HG03558 (cell line): ENCODE data around the gene CASK.
"Not testable (repeated sequence)": the region's sequence is repeated elsewhere in the genome, so short reads cannot be mapped to it uniquely, and the experiment has no call there.

ENCODE experiments used
- ATAC-seq: cut with Tn5 transposase; IDR thresholded peaks from one replicate; pipeline ENCODE4 v1.9.1; 2021; ENCODE audit warnings: moderate number of reproducible peaks; ENCODE audit not compliant: unreplicated experiment; ENCODE audit errors: extremely low read depth

CASK gene

DNA sequence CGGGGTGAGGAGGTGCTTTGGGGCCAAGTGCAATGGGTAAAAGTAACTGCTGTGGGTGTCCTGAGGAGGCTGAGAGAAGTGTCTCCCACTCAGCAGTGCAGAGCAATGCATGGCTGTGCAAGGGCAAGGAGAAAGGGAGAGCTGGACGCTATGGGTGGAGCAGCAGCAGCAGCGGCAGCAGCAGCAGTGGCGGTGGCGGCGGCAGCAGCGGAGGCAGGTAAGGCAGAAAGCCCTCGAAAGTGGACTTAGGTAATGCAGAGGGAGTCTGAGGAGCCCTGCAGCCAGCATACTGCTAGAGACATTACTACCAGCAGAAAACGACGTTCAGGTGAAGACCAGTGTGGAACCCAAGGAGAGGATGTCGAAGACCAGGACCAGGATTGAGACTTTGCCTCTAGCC lies 394.1 kb downstream of the CASK start:
- no peak for ATAC-seq

DNA sequence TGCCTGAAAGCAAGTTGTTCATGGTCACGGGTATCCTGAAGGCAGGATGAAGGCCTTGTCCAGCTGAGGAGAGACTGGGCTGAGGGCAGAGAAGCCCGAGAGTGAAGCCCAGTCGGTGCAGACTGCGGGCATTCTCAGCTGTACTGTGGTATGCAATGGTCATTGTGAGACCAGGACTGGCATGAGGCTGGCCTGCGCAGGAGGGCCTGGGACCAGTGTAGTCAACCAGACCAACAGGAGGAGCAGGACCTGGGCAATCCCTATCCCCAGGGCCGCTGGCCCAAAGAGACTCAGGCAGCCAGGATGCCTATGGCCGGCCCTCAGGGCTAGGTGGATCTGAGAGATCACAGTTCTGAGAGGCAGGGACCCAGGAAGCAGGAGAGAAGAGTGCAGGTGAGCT lies 394.6 kb downstream of the CASK start:
- no peak for ATAC-seq

DNA sequence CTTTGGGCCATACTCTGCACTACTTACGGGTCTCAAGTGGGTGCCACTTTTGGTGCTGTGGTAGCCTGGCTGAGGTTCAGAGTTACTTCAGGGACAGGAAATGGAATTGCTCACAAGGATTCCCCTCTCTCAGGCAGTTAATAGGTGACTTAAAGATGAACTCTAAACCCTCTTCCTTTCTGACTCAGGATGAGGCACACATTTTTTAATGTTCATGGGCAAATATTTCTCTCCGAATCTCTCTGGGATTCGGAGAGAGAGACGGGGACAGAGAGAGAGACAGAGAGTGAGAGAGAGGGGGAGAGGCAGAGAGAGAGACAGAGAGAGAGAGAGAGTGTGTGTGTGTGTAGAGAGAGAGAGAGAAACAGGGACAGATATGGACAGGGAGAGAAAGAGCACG lies 396.4 kb downstream of the CASK start:
- ATAC-seq, result no peak

DNA sequence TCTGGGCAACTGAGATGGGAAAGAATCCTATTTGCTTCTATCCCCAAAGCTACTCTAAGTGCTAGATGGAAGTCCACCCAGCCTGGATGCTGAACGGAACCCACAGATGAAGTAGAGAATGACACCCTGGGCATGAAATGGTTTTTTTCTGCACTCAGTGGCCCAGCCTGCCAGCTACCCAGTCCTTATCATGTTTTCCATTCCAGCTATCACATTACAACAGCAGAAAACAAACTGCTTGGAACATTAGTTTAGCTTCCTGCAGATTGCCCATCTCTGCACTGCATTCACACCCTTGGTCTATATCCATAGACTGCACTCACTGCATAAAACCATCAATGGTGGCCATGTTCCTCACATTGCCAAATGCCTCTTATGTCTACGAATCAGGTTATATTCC lies 397.1 kb downstream of the CASK start:
- ATAC-seq, result no peak

DNA sequence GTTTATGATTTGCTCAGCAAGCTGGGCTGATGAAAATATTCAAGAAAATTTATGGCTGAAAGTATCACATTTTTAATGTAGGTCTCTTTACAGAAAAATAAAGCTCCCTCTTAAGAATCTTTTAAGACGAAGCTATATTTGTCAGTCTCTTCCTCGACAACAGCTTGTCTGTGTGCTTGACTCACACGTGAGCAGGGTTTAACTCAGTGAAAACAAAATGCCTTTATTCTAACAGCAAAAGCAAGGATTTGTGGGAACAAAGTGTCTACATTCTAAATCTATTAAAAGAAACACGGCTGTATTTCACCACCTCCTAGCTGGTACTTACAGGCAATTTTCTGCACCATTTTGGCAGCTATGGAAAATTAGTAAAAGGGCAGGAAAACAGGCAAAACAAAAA lies 400.7 kb downstream of the CASK start:
- ATAC-seq, result no peak

DNA sequence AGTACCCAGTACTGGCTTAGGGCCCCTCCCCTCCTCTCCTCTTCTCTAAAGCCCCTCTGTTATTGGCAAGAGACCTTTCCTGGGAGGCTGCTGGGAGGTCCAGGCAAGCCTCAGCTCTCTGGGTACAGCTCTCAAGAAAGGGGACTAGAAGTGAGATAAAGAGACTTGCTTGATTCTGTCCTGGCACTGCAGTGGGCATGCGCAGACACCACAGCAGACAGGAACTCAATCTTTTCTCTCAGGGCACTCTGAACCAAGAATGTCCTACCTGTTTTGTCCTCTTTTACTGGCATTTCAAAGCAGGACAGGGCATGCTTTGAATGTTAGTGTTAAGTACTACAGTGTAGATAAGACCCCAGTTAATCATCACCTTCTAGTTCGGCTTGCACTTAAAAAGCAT lies 401.3 kb downstream of the CASK start:
- ATAC-seq, result no peak

DNA sequence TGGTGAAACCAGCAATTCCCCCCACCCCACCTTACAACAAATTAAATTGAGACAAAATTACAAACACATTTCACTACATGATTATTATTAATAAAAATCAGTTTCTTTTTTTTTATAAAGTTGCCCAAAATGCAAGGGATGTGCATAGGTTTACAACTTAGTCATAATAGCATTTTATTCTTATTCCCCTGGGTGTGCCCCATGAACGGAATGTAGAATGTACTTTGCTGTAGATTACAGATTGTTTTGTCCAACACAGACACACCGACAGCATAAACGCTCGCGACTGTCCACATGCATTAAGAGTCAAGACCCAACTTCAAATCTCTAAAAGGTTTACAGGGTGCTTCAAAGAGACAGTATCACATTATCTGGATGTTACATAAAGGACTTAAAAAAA lies 403.9 kb downstream of the CASK start:
- ATAC-seq, result no peak

DNA sequence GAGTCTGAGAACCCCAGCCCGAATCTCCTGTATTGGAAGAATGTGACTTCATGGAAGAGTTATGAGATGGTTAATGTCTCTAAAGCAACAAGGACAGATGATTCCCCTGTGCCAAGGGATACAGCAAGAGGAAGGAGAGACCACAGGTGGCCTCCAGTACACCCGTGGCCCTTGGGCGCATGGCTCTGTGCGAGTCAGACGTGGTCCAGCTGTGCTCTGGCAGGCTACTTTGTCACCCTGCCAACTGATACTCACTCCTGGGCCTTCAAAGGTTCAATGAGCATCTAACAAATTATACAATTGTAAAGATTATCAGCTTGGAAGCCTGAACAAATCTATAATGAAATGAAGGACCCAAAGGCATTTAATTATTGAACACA lies 404.5 kb downstream of the CASK start:
- ATAC-seq, result no peak

DNA sequence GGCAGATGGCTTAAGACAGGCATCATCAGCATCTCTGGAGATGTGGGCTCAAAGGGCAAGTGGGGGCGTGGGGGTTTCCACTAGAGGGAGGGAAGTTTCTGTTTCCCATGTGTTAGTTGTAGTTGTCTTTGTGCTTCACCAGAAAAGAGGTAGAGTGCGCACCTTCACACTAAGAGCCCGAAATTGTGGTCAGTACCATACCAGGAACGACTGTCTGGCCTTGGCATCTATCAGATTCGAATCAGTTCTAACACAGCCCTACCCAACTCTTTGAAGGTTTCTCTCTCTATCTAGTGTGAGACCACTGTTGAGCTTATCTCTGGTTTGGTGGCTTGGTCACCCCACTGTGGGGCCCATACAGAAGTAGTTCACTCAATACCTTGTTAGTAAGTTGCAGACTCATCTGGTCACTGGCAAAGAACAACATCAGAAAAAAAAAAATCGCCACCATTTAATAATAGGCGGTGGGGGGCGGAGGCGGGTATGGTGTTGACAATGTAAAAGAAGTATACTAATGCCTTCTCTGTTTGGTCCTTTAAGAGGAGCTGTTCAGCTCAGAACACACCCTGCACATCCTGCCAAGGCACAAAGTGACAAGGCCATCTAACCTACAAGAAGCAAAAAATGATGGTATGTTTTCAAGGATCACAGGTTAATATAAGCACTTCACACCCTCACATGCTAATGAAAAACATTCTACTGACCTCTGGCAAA lies 405.1 kb downstream of the CASK start:
- no peak for ATAC-seq

DNA sequence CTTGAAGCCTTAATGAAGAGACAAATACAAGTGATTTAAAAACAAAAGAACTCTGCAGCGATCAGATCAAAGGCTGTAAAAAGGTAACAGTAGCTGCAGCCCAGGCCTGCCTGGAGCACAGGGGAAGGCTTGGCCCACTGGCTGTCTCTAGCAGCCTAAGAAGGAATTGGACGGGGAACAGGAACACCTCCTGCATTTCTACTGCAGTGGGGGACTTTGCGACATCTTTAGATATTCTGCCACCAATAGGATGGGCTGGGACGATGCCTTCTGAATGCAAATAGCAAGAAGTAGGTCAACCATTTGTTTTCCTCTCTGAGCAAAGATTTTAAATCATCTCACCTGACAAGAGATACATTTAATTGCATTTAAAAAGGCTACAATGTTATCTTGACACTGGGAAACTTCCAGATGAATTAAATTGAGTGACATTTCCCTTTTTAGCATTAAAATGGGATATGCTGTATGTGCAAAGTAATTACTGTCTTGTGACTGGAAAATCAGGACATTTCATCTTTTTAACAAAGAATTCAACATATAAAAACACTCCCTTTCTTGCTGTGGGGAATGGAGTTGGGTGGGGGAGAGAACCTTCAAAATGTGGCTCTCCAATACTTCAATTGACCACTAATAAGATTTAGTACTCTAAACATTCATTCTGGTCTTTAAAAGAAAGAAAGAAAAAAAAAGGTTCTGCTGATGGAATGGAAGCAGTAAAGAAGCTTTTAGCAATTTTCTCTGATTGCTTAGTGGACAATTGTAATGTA lies 406.2 kb downstream of the CASK start:
- no peak for ATAC-seq

DNA sequence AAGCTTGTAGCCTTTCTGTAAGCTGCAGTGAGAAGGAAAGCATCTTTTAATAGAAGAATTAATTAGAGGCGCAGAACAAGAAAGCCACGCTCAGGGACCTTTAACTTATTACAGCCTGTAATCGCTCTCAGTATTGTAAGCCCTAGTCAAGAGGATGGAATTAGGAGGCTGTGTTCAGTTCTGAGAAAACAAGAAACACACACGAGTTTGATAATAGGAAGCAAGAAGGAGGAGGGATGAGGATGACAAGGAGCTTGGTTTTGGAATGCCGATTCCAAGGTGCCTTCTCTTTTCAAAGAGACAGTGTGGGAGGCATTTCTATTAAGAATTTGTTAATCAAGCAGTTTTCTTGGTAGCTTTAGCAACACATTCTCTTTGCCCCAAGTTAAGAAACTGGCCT lies 406.9 kb downstream of the CASK start:
- ATAC-seq, result no peak

DNA sequence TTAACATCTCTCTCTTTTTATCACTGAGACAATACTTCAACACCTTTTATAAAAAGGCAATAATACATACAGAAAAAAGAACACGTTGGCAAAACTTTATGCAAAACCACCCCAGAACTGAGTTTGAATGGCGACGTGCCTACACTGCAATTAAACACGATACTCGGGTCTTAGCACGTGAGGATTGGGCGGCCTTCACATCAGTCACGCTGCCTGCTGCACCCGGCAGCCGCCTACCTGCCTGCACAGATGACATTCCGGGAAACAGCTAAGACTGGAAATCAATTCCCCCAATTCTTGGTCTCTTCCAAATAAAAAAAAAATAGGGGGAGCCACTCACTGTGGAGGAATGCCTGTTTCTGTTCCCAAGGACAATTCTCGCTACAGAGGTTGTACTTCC lies 408.0 kb downstream of the CASK start:
- no peak for ATAC-seq

DNA sequence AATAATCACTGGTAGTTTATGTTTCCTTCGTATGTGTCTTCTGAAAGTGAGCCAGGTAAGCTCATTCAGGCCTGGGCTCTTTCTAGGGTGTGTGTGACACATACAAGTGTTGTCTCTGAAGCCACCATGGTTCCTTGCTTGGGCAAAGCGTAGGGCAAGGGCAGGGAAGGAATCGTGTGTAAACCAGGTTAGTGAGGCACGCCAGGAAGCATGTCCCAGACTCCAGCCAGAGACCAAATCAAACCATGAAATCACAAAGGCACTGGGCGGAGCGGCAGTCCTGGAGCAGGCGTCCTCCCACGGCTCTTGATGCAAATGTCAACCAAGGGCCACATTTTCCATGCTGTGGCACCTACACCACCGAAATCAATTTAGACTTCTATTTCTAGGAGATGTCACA lies 409.2 kb downstream of the CASK start:
- ATAC-seq, result no peak

DNA sequence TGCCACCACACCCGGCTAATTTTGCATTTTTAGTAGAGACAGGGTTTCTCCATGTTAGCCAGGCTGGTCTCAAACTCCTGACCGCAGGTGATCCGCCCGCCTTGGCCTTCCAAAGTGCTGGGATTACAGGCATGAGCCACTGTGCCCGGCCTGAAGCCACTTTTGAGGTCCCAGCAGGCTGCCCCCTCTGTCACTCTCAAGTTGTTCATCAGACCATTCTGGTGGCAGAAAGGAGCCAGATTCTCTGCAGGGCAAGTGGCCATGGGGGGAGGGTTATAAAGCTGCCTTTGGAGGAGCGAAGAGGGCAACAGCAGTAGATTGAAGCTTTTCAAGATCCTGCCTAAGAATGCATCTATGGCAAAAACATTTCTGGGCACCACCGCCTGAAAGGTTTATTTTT lies 410.5 kb downstream of the CASK start:
- not testable (repeated sequence) for ATAC-seq

DNA sequence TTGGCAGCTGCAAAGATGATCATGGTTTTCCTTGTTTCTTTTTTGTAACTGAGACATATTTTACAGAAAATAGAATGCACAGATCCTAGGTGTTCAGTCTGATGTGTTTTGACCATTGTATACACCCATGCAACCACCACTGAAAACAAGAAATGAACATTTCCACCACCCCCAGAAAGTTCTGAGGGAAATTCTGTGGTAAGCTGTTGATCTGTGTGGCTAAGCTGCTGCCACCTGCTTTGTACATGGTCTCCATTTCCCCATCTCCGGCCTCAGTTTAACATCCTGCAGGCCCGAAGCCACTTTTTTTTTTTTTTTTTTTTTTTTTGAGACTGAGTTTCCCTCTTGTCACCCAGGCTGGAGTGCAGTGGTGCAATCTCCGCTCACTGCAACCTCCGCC lies 411.0 kb downstream of the CASK start:
- ATAC-seq, result peak; percentile 93

DNA sequence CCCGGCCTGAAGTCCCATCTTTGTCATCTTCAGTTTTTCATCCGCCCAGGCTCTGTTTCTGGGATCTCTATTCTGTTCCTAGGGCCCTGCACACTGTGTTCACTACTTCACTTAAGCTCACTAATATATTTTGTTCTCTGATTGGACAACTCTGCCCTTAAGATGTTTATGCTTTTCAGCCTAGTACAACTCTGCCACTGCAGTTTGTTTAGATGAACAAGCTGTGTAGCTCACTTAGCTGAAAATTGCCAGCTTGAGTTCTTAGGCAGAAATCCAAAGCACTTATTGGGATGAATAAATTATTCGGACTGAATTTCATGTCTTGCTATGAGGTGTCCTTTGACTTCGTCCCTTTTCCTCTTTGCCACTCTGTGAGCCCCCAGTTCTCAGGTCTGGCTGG lies 415.4 kb downstream of the CASK start:
- no peak for ATAC-seq

DNA sequence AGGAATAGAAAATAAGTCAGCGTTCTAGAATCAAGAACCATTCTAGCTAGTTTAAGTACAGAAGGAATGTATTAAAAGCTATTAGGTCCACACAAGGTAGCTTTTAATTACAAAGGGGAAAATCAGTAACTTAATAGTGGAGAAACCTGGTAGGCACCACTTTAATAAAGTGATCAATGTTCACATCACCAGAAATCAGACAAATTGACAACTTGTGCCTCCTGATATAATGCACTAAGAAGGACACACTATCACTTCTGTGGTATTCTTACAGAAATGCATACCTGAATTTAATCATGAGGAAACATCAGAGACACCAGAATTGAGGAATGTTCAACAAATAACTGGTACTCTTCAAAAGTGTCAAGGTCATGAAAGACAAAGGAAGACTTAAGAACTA lies 421.4 kb downstream of the CASK start:
- no peak for ATAC-seq

DNA sequence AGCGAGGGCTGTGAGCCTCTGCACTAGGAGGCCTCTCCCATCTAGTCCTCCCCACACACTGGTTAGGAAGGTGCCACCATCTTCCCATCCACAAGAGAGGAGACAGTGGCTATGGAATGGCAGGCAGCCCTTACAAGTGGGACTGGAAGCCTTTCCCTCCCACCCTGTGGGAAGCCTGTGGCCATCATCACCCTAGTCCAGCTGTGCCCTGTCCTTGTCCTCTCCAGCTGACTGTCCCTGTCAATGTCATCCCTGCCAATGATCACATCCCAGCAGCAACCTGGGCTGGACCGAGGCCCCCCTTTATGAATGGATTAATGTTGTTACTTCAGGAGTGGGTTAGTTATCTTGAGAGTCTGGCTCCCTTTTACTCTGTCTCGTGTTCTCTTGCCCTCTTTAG lies 423.4 kb downstream of the CASK start:
- ATAC-seq, result no peak

DNA sequence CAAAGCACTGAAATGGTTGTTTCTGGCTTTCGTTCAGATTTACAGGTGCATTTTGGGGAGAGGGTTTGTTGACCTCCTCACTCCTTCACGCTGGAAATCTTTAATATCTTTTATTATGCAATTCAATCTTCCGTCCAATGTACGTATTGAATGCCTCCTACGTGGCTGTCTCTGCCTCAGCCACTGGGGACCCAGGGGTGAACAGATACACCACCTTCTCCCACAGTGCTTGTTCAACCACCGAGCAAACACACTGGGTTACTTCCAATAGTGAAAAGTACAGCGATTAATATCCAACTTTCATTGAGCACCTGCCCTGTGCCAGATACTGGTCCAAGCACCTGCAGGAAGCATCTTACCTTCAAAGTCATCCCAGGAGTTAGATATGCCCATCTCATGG lies 424.2 kb downstream of the CASK start:
- ATAC-seq, result no peak

DNA sequence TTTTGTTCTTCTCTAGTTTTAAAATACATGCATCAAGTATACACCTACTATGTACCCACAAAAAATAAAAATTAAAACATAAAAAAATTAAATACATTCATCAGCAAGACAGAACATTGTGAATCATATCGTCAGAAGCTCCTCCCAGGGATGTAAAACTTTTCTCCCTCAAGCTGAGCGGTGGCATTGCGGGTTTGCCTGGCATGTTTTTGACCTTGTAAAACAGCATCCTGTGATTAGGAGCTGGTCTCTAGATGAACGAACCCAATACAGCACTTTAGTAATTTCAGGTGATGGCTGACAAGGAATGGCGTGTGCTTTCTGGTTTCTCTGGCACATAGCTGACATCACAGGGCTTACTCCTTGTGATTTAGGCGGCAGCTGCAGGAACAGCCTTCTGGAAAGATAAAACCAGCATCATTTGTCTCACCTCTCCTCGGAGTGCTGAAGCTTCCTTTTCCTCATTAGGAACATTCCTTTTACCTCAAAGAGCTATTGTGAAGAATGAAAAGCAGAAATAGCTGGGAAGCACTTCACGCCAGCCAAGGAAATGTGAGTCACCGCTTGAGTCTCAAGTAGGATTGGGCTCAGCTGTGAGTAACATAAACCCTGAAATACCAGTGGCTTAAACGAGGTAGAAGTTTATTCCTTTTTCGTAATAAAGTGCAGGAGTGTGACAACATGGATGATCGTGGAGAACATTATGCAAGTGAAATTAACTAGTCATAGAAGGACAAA lies 431.9 kb downstream of the CASK start:
- ATAC-seq, result no peak

DNA sequence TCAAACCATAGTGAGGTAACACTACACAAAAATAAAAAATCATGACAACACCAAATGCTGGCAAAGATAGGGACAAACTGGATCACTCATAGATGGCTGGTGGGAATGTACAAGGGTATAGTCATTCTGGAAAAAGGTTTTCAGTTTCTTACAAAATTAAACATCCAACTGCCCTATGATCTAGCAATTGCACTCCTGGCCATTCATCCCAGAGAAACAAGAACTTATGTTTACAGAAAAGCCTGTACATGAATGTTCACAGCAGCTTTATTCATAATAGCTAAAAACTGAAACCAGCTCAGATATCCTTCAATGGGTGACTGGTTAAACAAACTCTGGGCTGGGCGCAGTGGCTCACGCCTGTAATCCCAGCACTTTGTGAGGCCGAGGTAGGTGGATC lies 432.9 kb downstream of the CASK start:
- no peak for ATAC-seq
